GM19395 (cell line): ENCODE measurements around the gene RAD18.
A peak's percentile ranks its signal among the peaks of the same experiment; 100 is the strongest.

ENCODE experiments used
- ATAC-seq: cut with Tn5 transposase; IDR thresholded peaks from one replicate; pipeline ENCODE4 v1.9.1; 2021; ENCODE audit warnings: mild to moderate bottlenecking, moderate library complexity; ENCODE audit not compliant: unreplicated experiment

The RAD18 gene

DNA sequence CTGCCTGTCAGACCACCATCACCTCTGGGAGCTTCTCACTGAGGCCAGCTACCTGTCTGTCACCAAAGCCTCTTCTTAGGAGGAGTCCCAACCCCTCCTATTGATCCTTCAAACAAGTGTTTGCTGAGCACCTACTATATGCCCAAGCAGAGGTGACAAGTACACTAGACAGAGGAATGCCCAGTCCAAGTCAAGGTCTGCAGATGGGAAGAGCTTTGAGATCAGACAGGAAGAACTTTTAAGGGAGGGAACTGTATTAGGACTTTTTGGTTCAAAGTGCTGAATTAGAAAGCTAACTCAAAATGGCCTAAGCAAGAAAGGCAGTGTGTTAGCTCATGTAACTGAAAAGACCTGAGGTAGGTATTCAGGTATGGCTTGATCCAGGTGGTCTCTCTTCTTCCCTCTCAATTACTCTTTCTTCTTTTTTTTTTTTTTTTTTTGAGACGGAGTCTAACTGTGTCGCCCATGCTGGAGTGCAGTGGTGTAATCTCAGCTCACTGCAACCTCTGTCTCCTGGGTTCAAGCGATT is 3.6 kb upstream of the RAD18 start:
- no peak for ATAC-seq

DNA sequence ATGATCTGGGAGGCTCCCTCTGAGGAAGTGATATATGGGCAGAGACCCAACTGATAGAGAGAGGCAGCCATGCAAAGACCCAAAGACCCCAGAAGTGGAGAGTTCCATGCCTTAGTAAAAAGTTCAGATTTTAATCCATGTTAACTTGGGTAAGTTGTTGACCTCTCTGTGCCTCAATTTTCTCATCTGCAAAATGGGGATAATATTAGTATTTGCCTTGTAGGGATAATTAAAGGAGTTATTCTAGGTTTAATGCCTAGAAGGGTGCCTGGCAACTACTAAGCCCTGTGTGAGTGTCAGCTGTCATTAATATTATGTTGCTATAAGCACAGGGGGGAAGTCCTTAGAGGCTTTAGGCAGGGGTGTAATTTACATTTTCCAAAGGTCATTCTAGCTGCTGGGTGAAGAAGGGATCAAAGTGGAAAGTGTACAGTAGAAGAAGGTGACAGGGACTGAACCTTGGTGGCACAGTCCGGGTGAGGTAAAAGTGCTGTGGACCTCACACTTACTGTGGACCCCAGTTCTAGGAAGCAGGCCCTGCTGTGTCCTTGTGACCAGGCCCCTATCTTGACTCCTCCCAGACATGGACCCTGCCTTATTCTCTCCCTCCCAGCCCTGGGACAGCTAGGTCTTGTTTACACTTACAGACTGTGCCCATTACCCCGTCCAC is 3.0 kb upstream of the RAD18 start:
- no peak for ATAC-seq

DNA sequence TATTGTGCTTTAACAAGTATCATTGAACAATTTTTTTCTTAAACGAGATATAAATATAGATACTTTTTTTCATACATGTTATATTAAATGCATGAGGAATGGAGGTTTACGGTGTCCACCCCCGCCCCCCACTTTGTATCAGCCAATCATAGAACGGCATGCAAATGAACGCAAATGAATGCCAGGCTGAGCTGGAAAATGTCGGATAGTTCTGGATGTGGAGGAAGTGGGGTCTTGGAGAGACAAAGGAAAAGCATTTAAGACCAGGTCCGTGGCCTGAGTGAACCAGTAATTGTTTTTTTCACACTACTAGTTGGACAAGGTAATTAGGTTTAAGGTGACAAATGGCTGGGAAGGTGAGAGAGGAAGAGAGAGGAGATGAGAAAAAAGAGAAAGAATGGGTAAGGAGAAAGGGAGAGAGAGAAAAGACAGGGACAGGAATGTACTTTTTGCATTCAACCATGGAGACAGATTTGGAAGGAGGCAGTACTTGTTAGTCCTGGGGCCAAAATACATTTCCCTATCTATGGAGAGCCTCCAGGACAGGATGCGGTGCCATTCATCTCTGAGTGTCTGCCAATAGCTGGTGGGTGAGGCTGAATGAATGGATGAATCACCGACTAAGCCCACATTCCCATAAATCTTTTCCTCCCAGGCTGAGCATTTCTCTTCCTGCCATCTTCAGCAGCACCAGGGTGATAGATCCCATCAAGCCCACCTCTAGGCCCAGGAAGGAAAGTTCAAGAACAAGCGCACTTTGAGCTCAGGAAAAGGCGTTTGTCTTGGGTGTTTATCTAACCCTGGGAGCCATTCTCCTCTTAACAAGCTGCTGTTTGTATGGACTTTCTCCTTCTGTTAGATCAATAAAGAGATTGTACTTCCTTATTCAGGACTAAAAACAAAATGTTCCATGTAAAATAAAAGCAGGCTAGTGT is 1.4 kb upstream of the RAD18 start:
- no peak for ATAC-seq

DNA sequence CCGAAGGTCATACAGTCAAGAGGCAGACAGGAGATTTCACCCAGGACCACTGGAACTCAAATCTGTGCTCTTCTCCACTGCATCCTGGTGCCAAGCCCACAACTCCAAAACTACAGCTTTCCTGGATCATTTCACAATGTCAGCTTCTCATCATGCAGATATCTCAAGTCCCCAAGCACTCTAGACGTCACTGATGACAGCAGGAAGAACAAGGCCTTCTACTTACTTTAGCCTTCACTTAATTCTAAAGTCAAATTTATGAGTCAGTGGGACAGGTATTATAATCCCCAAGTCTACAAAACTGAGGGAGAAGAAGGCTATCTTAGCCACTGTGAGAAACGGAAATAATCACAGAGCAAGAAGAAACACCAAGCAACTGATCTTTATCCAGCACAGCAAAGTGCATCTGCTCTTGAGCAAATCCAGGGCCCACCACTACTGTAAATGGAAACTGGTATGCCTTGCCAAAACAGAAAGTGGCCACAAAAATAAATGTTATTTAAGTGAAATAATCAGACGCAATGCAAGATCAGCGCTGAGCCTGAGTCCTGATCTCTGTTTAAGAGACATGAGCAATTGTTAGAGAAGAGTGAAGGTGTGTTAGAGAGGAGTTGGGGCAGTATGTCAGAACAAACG is 928 bp downstream of the RAD18 start:
- ATAC-seq: peak; percentile 3

DNA sequence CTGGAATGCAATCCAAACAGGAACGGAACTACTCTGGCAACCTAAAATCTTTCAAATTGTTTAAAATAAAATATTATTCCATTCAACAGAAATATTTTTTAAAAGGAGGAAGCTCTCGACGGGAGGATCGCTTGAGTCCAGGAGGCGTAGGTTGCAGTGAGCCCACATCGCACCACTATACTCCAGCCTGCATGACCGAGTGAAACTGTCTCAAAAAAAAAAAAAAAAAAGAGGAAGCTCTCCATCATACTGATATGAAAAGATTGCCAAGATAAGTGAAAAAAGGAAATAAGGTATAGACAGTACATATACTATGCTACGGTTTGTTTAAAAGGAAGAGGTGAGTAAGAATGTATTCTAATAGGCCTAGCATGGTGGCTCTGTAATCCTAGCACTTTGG is 3.6 kb downstream of the RAD18 start:
- no peak for ATAC-seq

DNA sequence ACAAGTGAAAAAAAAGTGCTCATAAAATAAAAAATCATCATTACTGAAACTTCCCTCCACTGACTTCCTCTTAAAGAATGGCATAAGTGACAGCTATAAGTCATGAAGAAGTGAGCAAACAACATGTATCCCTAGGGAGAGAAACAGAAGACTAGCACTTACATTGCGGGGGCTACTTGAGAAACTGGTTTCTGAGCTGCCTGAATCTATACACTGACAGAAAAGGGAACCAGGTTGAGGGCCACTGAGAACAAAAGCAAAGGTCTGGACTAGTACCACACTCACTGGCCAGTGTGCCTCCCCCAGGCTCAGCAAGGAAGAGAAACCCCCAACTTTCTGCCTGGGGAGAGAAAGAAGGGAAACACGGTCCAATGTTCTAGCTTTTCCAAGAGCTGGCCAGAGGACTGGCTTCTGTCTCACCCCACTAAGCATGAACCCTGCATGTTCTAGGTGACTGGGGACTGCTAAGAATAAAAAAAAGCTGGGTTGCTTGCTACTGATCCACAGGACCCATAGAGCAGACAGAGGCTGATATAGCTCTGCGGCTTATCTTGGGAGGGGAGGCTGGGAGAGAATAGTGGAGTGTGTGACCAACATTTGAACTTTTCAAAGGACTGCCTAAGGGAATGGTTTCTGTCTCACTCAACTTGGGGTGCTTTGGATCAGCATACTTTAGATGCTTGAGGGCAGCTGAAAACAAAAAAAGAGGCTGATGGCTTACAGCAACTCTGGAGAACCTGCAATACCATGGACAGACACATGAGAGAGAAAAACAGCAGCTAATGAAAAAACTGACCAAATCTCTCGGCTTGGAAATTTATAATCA is 8.1 kb downstream of the RAD18 start:
- ATAC-seq: peak; percentile 93

DNA sequence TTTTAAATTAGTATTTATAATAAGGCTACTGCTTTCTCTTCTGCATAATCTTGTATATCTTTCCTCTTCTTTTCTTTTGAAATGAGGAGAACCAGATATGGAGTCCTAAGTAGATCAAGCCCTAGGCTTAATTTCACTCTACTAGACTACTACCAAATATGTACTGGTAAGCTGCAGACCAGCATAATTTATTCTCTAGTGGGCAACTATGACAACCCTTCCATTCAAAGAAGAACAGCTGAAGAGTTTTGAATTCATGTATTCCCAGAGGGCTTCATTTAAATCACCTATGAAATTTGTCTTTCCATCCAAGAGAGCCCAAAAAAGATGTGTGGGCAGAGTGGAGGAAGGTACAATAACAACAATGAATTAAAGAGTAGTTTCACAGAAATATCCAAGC is 10.0 kb downstream of the RAD18 start:
- no peak for ATAC-seq

DNA sequence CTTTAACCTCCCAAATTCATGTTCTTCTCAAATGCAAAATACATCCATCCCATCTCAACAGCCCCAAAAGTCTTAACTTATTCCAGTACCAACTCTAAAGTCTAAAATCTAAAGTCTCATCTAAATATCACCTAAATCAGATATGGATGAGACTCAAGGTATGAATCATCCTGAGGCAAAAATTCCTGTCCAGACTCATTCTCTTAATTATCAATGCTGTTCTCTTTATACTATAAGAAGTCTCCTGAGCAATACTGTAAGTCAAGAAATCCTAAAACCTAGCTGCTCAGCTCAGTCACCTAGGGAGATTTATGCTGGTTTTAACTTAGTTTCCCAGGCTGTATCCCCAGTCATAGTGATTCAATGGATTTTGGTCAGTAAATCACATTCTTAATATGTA is 11.1 kb downstream of the RAD18 start:
- no peak for ATAC-seq

DNA sequence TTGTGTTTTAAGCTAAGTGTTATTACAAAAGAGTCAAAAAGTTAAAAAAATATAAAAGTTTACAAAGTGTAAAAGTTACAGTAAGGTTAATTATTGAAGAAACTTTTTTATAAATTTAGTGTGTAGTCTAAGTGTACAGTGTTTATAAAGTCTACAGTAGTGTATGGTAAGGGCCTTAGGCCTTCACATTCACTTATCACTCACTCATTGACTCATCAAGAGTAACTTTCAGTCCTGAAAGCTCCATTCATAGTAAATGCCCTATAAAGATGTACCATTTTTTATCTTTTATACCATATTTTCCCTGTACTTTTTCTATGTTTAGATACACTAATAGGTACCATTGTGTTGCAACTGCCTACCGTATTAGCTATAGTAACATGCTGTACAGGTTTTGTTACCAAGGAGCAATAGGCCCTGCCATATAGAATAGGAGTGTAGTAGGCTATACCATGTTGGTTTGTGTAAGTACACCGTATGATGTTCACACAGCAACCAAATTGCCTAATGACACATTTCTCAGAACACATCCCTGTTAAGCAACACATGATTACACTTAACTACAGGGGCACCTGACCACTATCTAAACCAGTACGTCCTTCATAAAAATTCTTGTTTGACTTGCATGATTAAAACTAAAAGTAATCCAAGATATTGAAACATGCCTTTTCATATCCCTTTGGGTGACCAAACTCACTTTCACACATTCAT is 17.2 kb downstream of the RAD18 start:
- no peak for ATAC-seq

DNA sequence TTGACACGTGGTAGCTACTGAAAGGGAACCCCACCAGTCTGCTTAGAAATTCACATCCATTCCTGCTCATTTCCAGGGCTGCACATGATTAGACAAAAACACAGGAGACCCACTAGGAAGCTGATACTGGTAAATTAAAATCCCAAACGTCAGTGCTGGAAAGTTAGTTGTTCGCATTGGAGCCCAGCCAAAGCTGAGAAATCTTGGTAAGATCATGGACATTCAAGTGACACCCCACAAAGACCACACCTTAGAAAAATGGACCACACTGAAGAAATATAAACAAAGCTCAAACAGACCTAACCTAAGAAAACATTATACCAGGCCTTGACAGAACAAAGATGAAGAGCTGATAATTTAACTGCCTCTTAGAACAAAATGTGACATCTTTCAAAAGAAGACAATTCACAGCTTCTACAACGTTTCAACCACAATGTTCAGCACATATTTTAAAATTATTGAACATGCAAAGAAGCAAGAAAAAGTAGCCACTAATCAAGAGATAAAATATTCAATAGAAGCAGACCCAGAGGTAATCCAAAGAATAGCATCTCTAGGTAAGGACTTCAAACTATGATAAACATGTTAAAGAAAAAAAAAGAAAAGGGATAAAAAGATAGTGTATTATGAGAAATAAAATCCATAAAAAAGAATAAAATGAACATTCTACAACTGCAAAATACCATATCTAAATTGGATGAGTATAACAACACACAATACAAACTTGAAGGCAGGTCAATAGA is 20.4 kb downstream of the RAD18 start:
- ATAC-seq: no peak

DNA sequence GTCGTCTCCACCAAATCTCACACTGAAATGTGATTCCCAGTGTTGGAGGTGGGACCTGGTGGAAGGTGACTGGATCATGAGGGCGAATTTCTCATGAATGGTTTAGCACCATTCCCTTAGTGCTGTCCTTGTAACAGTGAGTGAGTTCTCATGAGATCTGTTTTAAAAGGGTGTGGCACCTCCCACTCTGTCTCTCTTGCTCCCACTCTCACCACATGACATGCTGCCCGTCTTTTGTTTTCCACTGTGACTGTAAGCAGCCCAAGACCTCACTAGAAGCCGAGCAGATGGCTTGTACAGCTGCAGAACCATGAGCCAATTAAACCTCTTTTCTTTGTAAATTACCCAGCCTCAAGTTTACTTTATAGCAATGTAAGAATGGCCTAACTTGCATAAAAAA is 21.2 kb downstream of the RAD18 start:
- ATAC-seq: no peak

DNA sequence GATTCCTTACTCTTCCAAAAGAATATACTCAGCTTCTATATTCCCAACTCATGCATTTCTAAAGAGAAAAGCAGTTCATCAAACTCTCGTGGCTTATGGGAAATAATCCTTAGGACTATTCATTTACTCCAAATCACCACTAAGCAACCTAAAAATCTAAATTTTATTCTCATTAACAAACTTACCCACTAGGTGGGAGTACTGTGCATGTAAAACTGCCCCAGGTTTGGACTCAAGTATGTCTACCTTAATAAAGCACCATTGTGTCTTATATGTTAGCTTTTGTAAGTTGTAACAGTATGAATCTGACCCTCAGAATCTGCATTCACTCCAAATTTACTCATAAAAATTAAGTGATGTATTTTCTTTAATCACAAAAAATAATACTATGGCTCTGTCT is 25.3 kb downstream of the RAD18 start:
- peak; percentile 70 for ATAC-seq

DNA sequence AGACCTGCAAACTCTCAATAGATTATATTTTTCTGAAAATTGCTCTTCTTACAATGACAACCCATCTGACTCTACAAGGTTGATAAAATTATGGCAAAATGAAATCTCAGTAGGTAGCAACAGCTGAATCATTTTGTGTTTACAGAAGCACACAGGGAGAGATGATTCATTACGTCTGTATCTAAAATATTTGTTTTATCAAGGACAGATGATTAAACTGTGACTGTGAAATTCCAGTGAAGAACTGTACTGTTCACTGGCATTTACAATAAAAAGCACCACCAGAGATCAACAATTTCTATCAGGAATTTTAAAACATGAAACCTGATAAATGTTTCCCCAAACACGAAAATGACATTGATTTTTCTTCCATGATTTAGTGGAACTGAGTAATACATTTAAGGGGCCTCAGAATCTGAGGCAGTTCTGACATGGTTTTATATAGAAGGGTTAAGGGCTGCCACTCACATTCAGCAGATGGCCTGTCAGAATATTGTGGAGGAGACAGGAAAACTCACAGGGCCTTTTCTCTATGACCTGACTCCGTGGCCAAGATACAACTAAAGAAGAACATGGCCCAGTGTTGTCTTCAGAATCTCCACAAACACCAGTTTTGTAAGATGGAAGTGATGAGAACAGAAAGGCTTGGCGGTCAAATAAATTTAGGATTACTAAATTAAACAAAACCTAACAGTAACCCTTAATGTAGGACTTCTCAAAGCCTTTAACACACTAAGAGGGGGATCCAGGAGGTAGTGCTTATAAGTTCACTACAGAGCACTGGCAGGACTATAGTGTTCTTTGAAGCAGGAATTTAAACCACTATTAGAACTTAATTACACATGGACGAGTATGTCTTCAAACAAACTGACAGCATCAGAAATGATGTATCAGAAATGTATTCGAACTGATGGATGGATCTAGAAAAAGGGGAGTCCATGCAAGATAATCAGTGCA is 25.9 kb downstream of the RAD18 start:
- ATAC-seq: no peak

DNA sequence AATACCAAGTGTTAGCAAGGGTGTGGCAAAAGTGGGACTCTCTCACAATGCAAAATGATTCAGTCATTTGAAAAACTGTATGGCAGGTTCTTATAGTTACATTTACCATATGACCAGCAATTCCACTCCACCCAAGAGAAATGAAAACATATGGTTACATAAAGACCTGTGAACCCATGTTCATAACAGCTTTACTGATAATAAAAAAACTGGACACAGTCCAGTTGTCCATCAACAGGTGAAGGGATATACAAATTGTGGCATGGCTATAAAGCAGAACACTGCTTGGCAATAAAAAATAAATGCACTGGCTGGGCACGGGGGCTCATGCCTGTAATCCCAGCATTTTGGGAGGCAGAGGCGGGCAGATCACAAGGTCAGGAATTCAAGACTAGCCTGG is 30.8 kb downstream of the RAD18 start:
- no peak for ATAC-seq

DNA sequence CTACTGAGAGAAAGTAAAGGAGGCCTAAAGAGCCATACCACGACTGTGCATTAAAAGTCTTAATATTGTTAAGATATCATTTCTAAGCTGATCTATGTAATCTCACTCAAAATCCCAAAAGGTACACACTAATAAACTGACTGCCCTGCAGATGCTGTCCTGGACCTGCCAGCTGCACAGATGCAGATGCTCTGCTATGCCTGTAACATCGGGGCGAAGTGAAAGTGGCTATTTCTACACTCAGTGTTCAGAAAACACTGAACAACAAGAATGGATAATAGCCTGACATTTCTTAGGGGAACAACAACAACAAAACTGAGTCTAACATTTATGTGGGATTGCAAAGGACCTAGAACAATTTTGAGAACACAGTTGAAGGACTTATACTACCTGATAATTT is 31.9 kb downstream of the RAD18 start:
- no peak for ATAC-seq

DNA sequence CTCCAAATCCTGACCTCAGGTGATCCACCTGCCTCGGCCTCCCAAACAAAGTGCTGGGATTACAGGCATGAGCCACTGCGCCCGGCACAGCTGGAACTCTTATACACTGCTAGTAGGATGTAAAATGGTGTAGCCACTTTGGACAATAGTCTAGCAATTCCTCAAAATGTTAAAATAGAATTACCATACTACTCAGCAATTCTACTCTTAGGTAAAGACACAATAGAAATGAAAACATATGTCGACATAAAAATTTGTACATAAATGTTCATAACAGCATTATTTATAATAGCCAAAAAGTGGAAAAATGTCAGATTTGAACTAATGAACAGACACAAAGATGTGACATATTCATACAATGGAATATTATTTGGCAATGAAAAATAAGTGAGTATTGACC is 33.4 kb downstream of the RAD18 start:
- no peak for ATAC-seq

DNA sequence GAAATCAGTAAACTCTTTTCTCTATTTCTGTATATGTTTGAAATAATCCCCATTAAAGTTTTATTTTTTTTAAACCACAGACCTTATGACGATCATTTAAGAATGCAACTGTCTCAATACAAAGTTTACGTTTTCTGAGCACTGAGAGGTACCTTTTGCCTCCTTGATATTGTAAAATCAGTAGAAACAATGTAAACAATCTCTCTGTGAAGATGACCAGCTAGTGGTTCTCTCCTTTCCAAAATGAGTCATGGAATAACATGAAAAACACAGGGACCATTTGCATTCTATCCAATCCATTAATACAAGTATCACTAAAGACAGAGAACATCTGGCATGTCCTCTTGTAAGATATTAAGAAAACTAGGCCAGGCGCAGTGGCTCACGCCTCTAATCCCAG is 48.8 kb downstream of the RAD18 start:
- no peak for ATAC-seq

DNA sequence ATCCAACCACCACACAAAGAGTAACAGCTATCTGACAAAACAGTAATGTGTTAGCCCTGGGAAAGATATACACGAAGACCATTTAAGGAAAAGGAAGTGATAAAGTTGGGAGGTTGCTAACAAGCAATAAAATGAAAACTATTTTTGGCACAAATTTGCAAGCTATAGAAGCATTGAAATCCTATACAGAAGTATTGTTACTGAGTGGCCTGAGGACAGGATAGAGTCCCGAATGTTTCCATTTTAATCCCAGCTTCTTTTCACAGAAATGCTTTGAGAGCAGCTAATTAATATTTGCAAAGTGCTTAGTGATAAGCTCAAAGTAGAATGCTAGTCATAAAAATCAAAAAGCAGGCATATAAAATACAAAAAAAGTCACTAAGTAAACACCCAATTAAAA is 51.5 kb downstream of the RAD18 start:
- no peak for ATAC-seq
